ENCODE results near the gene CHIC2. TPM values are rescaled to one million over a fixed set of nuclear protein-coding genes. Genes with fewer than 3 reads are reported as not detected.

Gene CHIC2
- polyA plus RNA-seq, 1 donor from 2014 or later: 58.5 TPM

- peaks cover 22% of the 10 kb centered on the region for H3K79me2 ChIP-seq (replicated peaks; ENCODE audit: insufficient read depth, low read length)
- H3K4me3 ChIP-seq (ENCODE audit: low read length): no peak overlapping the region
- H3K9me3 ChIP-seq (ENCODE audit: low read length): no peaks in the 10 kb centered on the region
- no peaks in the 10 kb centered on the region for H3F3A ChIP-seq (ENCODE audit: insufficient read depth, low read length, poor library complexity, severe bottlenecking)
- H3K27me3 ChIP-seq (ENCODE audit: insufficient read depth, low read depth, low read length): no peaks in the 10 kb centered on the region
- H3K9ac ChIP-seq (ENCODE audit: low read length): no peak overlapping the region
- no peaks in the 10 kb centered on the region for H4K20me1 ChIP-seq (ENCODE audit: insufficient read depth)
- TF ChIP-seq RAD21 (conservative IDR thresholded peaks at IDR 0.05): no peak
- no peak for TF ChIP-seq SMC3 (conservative IDR thresholded peaks at IDR 0.05; ENCODE audit: poor library complexity)
- no peak for TF ChIP-seq CTCF (IDR thresholded peaks at IDR 0.05; ENCODE audit: poor library complexity, severe bottlenecking)
- TF ChIP-seq MXI1 (conservative IDR thresholded peaks at IDR 0.05; ENCODE audit: poor library complexity, severe bottlenecking): no peak
- TF ChIP-seq EZH2 (IDR thresholded peaks at IDR 0.05; ENCODE audit: borderline replicate concordance, insufficient read depth, low read length, poor library complexity, severe bottlenecking): no peak
- no peak for TF ChIP-seq EP300 (conservative IDR thresholded peaks at IDR 0.05; ENCODE audit: poor library complexity, severe bottlenecking)
- no peak for TF ChIP-seq POLR2AphosphoS5 (IDR thresholded peaks at IDR 0.05)
- no peak for TF ChIP-seq REST (IDR thresholded peaks at IDR 0.05; ENCODE audit: borderline replicate concordance)
- no peak for TF ChIP-seq TAF1 (IDR thresholded peaks at IDR 0.05; ENCODE audit: low read depth)
- H3K4me2 ChIP-seq (ENCODE audit: low read length): no peak overlapping the region
- H2AFZ ChIP-seq (ENCODE audit: low read depth, low read length): no peak overlapping the region
- no peak overlapping the region for H3K27ac ChIP-seq (ENCODE audit: low read length)
- no peaks in the 10 kb centered on the region for H3K36me3 ChIP-seq (ENCODE audit: insufficient read depth, low read length)
- no peaks in the 10 kb centered on the region for H3K9me2 ChIP-seq (ENCODE audit: insufficient read depth, low read length)
Observed at GRCh38 chr4:54066718-54067129, 2.3 kb upstream of the CHIC2 start.

GRCh38 chr4:54066088-54066415, 1.6 kb upstream of the CHIC2 start:
- no peak overlapping the region for H3K4me2 ChIP-seq (ENCODE audit: low read length)
- H3K27ac ChIP-seq (ENCODE audit: low read length): no peak overlapping the region
- TF ChIP-seq SMC3 (conservative IDR thresholded peaks at IDR 0.05; ENCODE audit: poor library complexity): no peak
- TF ChIP-seq TAF1 (IDR thresholded peaks at IDR 0.05; ENCODE audit: low read depth): no peak
- no peak for TF ChIP-seq POLR2AphosphoS5 (IDR thresholded peaks at IDR 0.05)
- TF ChIP-seq EP300 (conservative IDR thresholded peaks at IDR 0.05; ENCODE audit: poor library complexity, severe bottlenecking): no peak
- TF ChIP-seq CTCF (IDR thresholded peaks at IDR 0.05; ENCODE audit: poor library complexity, severe bottlenecking): no peak
- no peak for TF ChIP-seq MXI1 (conservative IDR thresholded peaks at IDR 0.05; ENCODE audit: poor library complexity, severe bottlenecking)
- no peak for TF ChIP-seq EZH2 (IDR thresholded peaks at IDR 0.05; ENCODE audit: borderline replicate concordance, insufficient read depth, low read length, poor library complexity, severe bottlenecking)
- no peak overlapping the region for H3K4me3 ChIP-seq (ENCODE audit: low read length)
- no peaks in the 10 kb centered on the region for H3K9me3 ChIP-seq (ENCODE audit: low read length)
- no peaks in the 10 kb centered on the region for H3F3A ChIP-seq (ENCODE audit: insufficient read depth, low read length, poor library complexity, severe bottlenecking)
- H2AFZ ChIP-seq (ENCODE audit: low read depth, low read length): no peak overlapping the region
- no peaks in the 10 kb centered on the region for H3K9me2 ChIP-seq (ENCODE audit: insufficient read depth, low read length)
- no peaks in the 10 kb centered on the region for H3K36me3 ChIP-seq (ENCODE audit: insufficient read depth, low read length)
- no peaks in the 10 kb centered on the region for H3K27me3 ChIP-seq (ENCODE audit: insufficient read depth, low read depth, low read length)
- H4K20me1 ChIP-seq (ENCODE audit: insufficient read depth): no peaks in the 10 kb centered on the region
- peaks cover 28% of the 10 kb centered on the region for H3K79me2 ChIP-seq (replicated peaks; ENCODE audit: insufficient read depth, low read length)
- H3K9ac ChIP-seq (ENCODE audit: low read length): no peak overlapping the region
